Activated CD4-positive, alpha-beta memory T cell treated with anti-CD3 and anti-CD28 coated beads, Interleukin-2, amount 10 ng/mL, durations not matched to agents 7 days and 5 days (primary cell): ENCODE results near the gene STK39. TPM values are rescaled to one million over a fixed set of nuclear protein-coding genes. Genes with fewer than 3 reads are reported as not detected.

Experiments used
- CTCF ChIA-PET: fragments of 350-600 bp; sonication (Branson Sonifier 250); formaldehyde crosslinking; loops from one replicate; lab custom pipeline; 2021; ENCODE audit warnings: antibody characterized with exemption, inconsistent platforms; lab: Charles Lee
- POLR2A ChIA-PET: fragments of 350-600 bp; sonication (Branson Sonifier 250); formaldehyde crosslinking; loops from one replicate; lab custom pipeline; 2021; ENCODE audit warnings: antibody characterized with exemption; lab: Charles Lee
- DNase-seq: peaks from one replicate; pipeline ENCODE4 v3.0.0-alpha.2; 2020
- H3K27ac Mint-ChIP-seq: one replicate; pipeline ENCODE4 v1.8.0; 2021; ENCODE audit warnings: mild to moderate bottlenecking, mixed read lengths
- H3K27me3 Mint-ChIP-seq: one replicate; pipeline ENCODE4 v1.8.0; 2021; ENCODE audit warnings: mixed read lengths
- H3K36me3 Mint-ChIP-seq: one replicate; pipeline ENCODE4 v1.8.0; 2021; ENCODE audit warnings: low read depth, mixed read lengths
- H3K4me1 Mint-ChIP-seq: one replicate; pipeline ENCODE4 v1.8.0; 2021; ENCODE audit warnings: mixed read lengths
- H3K4me3 Mint-ChIP-seq: one replicate; pipeline ENCODE4 v1.8.0; 2021; ENCODE audit warnings: mild to moderate bottlenecking, mixed read lengths
- H3K9me3 Mint-ChIP-seq: one replicate; pipeline ENCODE4 v1.8.0; 2021; ENCODE audit warnings: mixed read lengths
- total RNA-seq, 2 experiments: library from RNA; stranded (reverse); gene quantifications; one replicate each; pipeline ENCODE4 v1.2.3, GENCODE V29; 2021

STK39 gene
- total RNA-seq, 2 experiments from 2014 or later, result 43.0 to 45.5 TPM

- H3K4me1 Mint-ChIP-seq, result peaks cover 44% of the 10 kb centered on the region
- no peak overlapping the region for H3K4me3 Mint-ChIP-seq
- peaks cover 16% of the 10 kb centered on the region for H3K36me3 Mint-ChIP-seq
Observed at GRCh38 chr2:168212866-168213265, 34.5 kb downstream of the STK39 start.

DNA sequence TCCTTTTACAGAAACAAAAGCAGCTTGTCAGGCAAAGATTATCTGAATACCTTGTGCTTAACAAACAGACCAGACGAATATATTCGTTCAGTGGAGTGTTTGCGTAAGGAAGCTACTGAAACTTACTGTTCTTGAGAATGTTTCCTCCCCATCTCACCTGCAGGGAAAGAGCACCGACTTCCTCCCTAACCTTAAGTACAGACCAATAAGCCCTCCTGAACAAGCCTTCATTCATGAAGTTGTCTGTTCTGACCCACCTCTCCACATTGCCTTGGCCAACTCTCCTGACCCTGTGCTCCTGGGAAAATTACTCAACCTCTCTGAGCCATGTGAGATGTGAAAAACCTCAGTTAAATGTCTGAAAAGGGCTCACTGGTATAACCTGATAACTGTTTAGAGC, 35.2 kb downstream of the STK39 start:
- CTCF ChIA-PET, result interaction anchor here (1.0 to 1.6 kb wide), 2 partner anchors 17 to 51 kb away, joined by 3 read pairs; no protein-coding TSS in a partner anchor
- H3K4me3 Mint-ChIP-seq, result no peak overlapping the region
- no peaks in the 10 kb centered on the region for H3K27me3 Mint-ChIP-seq
- peaks cover 16% of the 10 kb centered on the region for H3K36me3 Mint-ChIP-seq
- POLR2A ChIA-PET, result interaction anchor here (0.6 to 2.8 kb wide), 5 partner anchors 10 to 241 kb away, joined by 3 to 31 read pairs (median 3); partner anchors contain the start of gene STK39
- no peak for DNase-seq
- peaks cover 1% of the 10 kb centered on the region for H3K9me3 Mint-ChIP-seq
- peak overlapping the region; percentile 64 for H3K27ac Mint-ChIP-seq
- peaks cover 50% of the 10 kb centered on the region for H3K4me1 Mint-ChIP-seq

More at GRCh38 chr2:168212866-168213265, 34.5 kb downstream of the STK39 start:
- Mint-ChIP-seq H3K27ac (no peak overlapping the region), H3K9me3 (peaks cover 1% of the 10 kb centered on the region), H3K27me3 (no peaks in the 10 kb centered on the region)
- no peak for DNase-seq
- ChIA-PET POLR2A (no interaction called here), CTCF (no interaction called here)

- Mint-ChIP-seq H3K36me3 (peaks cover 14% of the 10 kb centered on the region), H3K9me3 (peaks cover 1% of the 10 kb centered on the region), H3K27me3 (no peaks in the 10 kb centered on the region), H3K4me1 (peaks cover 52% of the 10 kb centered on the region), H3K27ac (peak overlapping the region; percentile 64), H3K4me3 (peak overlapping the region; percentile 7)
- CTCF ChIA-PET, result interaction anchor here (1.0 to 1.6 kb wide), 2 partner anchors 16 to 50 kb away, joined by 3 read pairs; no protein-coding TSS in a partner anchor
- no peak for DNase-seq
- POLR2A ChIA-PET, result interaction anchor here (0.6 to 2.8 kb wide), 6 partner anchors 10 to 242 kb away, joined by 3 to 31 read pairs (median 3); partner anchors contain the start of gene STK39
Observed at GRCh38 chr2:168211664-168212163, 35.7 kb downstream of the STK39 start.

- Mint-ChIP-seq H3K9me3 (peaks cover 1% of the 10 kb centered on the region), H3K4me3 (peak overlapping the region; percentile 42), H3K27me3 (no peaks in the 10 kb centered on the region), H3K4me1 (peaks cover 53% of the 10 kb centered on the region), H3K27ac (peak overlapping the region; percentile 78), H3K36me3 (peaks cover 19% of the 10 kb centered on the region)
- CTCF ChIA-PET, result interaction anchor here (1.6 kb wide), 1 partner anchor 50 kb away, joined by 3 read pairs; no protein-coding TSS in a partner anchor
- no peak for DNase-seq
- POLR2A ChIA-PET, result interaction anchor here (0.8 to 2.8 kb wide), 5 partner anchors 9 to 119 kb away, joined by 3 to 31 read pairs (median 3); partner anchors contain the start of gene STK39
Observed at GRCh38 chr2:168210895-168211570, 36.4 kb downstream of the STK39 start.

DNA sequence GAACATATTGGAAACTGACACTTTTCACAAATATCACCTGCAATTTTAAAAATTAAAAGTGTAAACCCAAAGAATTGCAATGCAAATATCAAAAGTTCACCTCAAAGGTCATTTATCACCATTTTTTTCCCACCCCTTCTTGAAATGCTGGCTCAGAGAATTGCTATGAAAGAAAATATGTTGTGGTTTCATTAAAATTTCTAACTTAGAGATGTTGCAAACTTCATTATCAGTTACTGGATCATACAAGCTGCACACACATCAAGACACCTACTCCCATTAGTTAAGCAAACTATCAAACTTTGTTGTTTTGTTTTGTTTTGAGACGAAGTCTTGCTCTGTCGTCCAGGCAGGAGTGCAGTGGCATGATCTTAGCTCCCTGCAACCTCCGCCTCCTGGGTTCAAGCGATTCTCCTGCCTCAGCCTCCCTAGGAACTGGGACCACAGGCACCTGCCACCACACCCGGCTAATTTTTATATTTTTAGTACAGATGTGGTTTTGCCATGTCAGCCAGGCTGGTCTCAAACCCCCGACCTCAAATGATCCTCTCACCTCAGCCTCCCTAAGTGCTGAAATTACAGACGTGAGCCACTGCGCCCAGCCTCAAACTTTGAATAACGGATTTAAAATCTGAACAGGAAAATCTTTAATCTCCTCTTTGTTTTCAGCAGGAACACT, 37.0 kb downstream of the STK39 start:
- H3K4me1 Mint-ChIP-seq, result peaks cover 53% of the 10 kb centered on the region

DNA sequence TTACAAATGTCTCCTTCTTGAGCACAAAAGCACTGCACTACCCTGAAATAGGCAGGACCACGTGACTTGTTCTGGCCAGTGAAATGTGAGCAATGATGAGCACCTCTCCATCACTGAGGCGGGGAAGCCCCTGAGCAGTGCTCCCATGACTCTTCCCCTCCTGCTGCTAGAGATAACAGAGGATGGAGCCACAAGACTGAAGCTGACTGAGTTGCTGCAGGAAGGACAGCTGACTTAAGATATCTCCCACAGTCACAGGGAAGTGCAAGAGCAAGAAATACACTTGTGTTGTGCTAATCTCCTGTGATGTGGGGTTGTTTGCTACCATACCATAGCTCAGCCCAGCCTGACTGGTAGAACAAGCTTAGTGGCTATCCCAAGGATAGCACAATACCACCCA, 38.7 kb downstream of the STK39 start:
- no peaks in the 10 kb centered on the region for H3K27me3 Mint-ChIP-seq
- peaks cover 26% of the 10 kb centered on the region for H3K36me3 Mint-ChIP-seq
- H3K27ac Mint-ChIP-seq, result no peak overlapping the region
- H3K9me3 Mint-ChIP-seq, result peaks cover 1% of the 10 kb centered on the region
- ChIA-PET POLR2A (interaction anchor here (2.7 kb wide), 1 partner anchor 13 kb away, joined by 17 read pairs; no protein-coding TSS in a partner anchor), CTCF (no interaction called here)
- H3K4me3 Mint-ChIP-seq, result no peak overlapping the region
- DNase-seq, result no peak
- H3K4me1 Mint-ChIP-seq, result peaks cover 53% of the 10 kb centered on the region

More for the DNA sequence above, 37.0 kb downstream of the STK39 start:
- peak overlapping the region; percentile 78 for H3K27ac Mint-ChIP-seq
- DNase-seq, result peak; percentile 34
- CTCF ChIA-PET, result interaction anchor here (1.6 kb wide), 1 partner anchor 49 kb away, joined by 3 read pairs; no protein-coding TSS in a partner anchor
- no peaks in the 10 kb centered on the region for H3K27me3 Mint-ChIP-seq
- peaks cover 1% of the 10 kb centered on the region for H3K9me3 Mint-ChIP-seq
- H3K4me3 Mint-ChIP-seq, result peak overlapping the region; percentile 42
- POLR2A ChIA-PET, result interaction anchor here (1.4 to 2.8 kb wide), 3 partner anchors 17 to 118 kb away, joined by 3 to 31 read pairs (median 6); partner anchors contain the start of gene STK39
- peaks cover 21% of the 10 kb centered on the region for H3K36me3 Mint-ChIP-seq

DNA sequence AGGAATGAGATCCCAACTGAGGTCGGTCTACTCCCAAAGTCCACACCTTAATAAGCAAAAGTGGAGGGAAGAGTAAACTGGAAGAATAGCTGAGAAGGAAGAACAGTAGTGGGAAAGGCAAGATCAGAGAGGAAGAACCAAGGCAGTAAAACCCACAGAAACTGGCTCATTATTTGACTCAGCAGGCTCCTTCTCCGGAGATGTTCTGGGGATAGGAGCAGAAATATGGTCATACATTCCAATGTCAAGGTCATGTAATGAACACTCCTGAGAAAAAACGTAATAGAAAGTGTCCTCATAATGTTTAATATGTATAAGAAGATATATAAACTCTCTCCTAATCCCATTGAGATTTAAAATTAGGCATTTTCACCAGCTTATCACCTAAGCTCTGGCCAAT, 39.5 kb downstream of the STK39 start:
- CTCF ChIA-PET, result interaction anchor here (2.5 kb wide), 1 partner anchor 12 kb away, joined by 12 read pairs; no protein-coding TSS in a partner anchor
- DNase-seq, result no peak
- Mint-ChIP-seq H3K9me3 (peaks cover 1% of the 10 kb centered on the region), H3K4me3 (no peak overlapping the region), H3K36me3 (peaks cover 30% of the 10 kb centered on the region), H3K27ac (no peak overlapping the region), H3K27me3 (no peaks in the 10 kb centered on the region), H3K4me1 (peaks cover 51% of the 10 kb centered on the region)
- POLR2A ChIA-PET, result interaction anchor here (2.7 kb wide), 1 partner anchor 12 kb away, joined by 17 read pairs; no protein-coding TSS in a partner anchor

GRCh38 chr2:168203762-168204693, 43.4 kb downstream of the STK39 start:
- CTCF ChIA-PET, result no interaction called here
- peaks cover 39% of the 10 kb centered on the region for H3K4me1 Mint-ChIP-seq
- no peak overlapping the region for H3K27ac Mint-ChIP-seq
- H3K27me3 Mint-ChIP-seq, result no peaks in the 10 kb centered on the region
- POLR2A ChIA-PET, result no interaction called here
- no peak overlapping the region for H3K4me3 Mint-ChIP-seq
- H3K9me3 Mint-ChIP-seq, result no peaks in the 10 kb centered on the region
- DNase-seq, result no peak
- H3K36me3 Mint-ChIP-seq, result peaks cover 36% of the 10 kb centered on the region

DNA sequence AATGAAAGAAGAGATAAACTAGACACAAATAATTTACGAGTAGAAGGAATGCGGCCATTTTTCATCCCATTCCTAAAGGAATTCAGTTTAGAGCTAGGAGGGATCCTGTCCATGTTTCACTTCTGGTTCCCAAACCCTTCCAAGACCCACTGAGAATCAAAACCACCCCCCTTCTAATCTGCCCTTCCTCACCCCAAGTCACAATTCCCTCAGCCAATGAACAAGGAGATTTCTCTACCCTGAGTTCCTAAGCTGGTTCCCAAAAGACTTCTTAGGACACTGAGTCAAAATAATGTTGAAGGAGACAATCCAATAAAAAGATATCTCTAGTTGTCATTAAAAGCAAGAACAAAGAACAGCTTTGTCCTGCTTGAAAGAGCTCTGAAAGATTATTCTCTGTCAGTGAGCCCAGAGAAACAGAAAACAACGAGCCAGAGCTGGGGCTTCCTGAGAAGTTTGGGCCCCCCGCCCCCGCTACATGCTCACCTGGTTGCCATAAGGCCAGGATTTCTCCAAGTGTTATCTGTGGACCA, 45.7 kb downstream of the STK39 start:
- no peak overlapping the region for H3K4me3 Mint-ChIP-seq
- no peak for DNase-seq
- no peak overlapping the region for H3K27ac Mint-ChIP-seq
- no peaks in the 10 kb centered on the region for H3K27me3 Mint-ChIP-seq
- ChIA-PET CTCF (no interaction called here), POLR2A (interaction anchor here (0.9 to 1.2 kb wide), 2 partner anchors 10 to 44 kb away, joined by 3 read pairs; no protein-coding TSS in a partner anchor)
- peaks cover 31% of the 10 kb centered on the region for H3K4me1 Mint-ChIP-seq
- no peaks in the 10 kb centered on the region for H3K9me3 Mint-ChIP-seq
- peaks cover 35% of the 10 kb centered on the region for H3K36me3 Mint-ChIP-seq

GRCh38 chr2:168200930-168201583, 46.3 kb downstream of the STK39 start:
- CTCF ChIA-PET, result no interaction called here
- H3K4me3 Mint-ChIP-seq, result no peak overlapping the region
- POLR2A ChIA-PET, result interaction anchor here (0.9 to 1.2 kb wide), 2 partner anchors 11 to 44 kb away, joined by 3 read pairs; no protein-coding TSS in a partner anchor
- H3K27ac Mint-ChIP-seq, result no peak overlapping the region
- peaks cover 35% of the 10 kb centered on the region for H3K36me3 Mint-ChIP-seq
- H3K27me3 Mint-ChIP-seq, result no peaks in the 10 kb centered on the region
- DNase-seq, result no peak
- H3K9me3 Mint-ChIP-seq, result no peaks in the 10 kb centered on the region
- peaks cover 37% of the 10 kb centered on the region for H3K4me1 Mint-ChIP-seq

DNA sequence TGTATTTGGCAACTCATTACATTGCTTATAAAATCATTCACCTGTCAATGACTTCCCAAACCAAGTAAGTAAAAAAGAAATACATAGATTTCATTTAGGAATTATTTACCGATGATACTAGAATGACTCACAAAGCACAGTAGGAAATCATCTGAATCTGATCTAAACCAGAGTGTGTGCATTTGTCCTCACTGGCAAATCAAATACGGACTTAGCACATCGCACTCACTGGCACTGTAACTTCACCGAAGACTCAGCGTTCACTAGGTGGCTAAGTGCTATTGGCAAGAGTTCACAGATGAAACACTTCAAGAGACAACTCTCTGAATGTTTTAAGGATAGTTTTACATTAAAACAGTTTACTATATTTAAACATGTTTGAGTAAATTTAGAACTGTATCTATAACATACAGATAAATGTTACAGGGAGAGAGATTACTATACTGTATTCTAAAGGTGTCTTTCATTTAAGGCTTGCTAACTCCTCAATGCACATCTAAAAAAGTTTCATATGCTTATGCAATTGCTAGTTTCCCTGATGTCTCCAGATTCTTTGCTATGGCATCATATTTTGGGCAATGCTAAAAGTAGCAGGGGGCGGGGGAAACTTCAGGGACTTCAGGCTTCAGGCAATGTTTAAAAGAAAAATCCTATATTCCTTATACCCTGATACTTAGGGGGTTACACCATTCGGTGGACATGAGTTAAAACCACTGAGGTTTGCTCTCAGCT, 48.8 kb downstream of the STK39 start:
- Mint-ChIP-seq H3K4me3 (no peak overlapping the region), H3K27me3 (no peaks in the 10 kb centered on the region), H3K36me3 (peaks cover 27% of the 10 kb centered on the region), H3K27ac (no peak overlapping the region), H3K4me1 (peaks cover 58% of the 10 kb centered on the region), H3K9me3 (no peaks in the 10 kb centered on the region)
- ChIA-PET CTCF (no interaction called here), POLR2A (interaction anchor here (0.5 kb wide), 1 partner anchor 17 kb away, joined by 3 read pairs; no protein-coding TSS in a partner anchor)
- no peak for DNase-seq
